Measurements from ENCODE around the gene ADAMTS4. TPM values are rescaled to one million over a fixed set of nuclear protein-coding genes. Genes with fewer than 3 reads are reported as not detected.
A peak's percentile ranks its signal among the peaks of the same experiment; 100 is the strongest.

Gene ADAMTS4
- total and polyA plus RNA-seq, 8 donors: 0.89 to 20.6 (median 2.3) TPM

DNA sequence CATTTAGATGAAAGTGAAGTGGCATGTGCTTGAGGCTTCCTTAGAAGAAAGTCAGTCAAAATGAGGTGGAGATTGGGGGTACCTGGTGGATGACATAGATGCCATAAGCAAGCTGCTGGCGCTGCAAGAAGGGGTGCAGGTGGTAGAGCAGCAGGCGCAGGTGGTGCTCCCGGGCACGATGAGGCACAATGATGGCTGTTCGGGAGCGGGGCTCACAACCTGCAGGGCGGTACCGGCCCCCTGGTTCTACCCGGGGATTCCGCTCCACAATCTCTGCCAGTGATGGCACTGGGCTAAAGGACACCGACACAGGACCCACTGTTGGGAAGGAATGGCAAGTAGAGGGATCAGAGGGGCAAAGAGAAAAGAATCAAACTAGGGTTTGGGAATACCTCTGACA, 23.9 kb downstream of the ADAMTS4 start:
- peaks cover 39 to 61% (median 61%) of the 10 kb centered on the region in 4 donors for H3K36me3 ChIP-seq
- 94 to 96% (median 95%) methylated on average over 11 of the region's 11 CpGs for WGBS, 5 donors
- TF ChIP-seq POLR2AphosphoS5 (IDR thresholded peaks at IDR 0.05) (no peak), POLR2A (IDR thresholded peaks at IDR 0.05) (no peak), EP300 (IDR thresholded peaks at IDR 0.05) (no peak)
- TF ChIP-seq, protein P1, sequence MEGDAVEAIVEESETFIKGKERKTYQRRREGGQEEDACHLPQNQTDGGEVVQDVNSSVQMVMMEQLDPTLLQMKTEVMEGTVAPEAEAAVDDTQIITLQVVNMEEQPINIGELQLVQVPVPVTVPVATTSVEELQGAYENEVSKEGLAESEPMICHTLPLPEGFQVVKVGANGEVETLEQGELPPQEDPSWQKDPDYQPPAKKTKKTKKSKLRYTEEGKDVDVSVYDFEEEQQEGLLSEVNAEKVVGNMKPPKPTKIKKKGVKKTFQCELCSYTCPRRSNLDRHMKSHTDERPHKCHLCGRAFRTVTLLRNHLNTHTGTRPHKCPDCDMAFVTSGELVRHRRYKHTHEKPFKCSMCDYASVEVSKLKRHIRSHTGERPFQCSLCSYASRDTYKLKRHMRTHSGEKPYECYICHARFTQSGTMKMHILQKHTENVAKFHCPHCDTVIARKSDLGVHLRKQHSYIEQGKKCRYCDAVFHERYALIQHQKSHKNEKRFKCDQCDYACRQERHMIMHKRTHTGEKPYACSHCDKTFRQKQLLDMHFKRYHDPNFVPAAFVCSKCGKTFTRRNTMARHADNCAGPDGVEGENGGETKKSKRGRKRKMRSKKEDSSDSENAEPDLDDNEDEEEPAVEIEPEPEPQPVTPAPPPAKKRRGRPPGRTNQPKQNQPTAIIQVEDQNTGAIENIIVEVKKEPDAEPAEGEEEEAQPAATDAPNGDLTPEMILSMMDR (IDR thresholded peaks at IDR 0.05): no peak
- H3K27ac ChIP-seq: peak overlapping the region in 1 of 5 donors; percentile 91
- H3K4me1 ChIP-seq: peaks cover 30 to 55% (median 44%) of the 10 kb centered on the region in 4 donors
- intact Hi-C loops (cut with DNase I; ENCODE audit: low total_unique reads): no loop called here
- no peaks in the 10 kb centered on the region for H3K9me3 ChIP-seq
- no peak overlapping the region for H3K4me3 ChIP-seq
- H3K27me3 ChIP-seq: no peaks in the 10 kb centered on the region
- no peak for DNase-seq

DNA sequence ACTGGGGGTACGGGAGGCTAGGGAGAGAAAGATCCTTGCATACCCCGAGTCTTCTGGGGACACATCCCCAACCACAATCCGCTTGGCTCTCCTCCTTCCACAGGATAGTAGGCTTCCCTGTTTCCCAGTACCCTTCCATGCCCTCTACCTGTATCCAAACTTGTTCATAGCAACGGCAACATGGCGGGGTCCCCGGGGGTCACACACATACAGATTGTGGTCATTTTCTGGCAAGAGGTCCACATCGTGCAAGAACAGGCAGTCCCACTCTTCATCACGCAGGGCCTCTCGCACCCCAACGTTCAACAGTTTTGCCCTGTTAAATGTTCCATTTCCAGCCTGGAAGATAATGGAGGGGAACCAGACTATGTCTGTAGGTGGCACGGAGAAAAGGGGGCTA, 25.1 kb downstream of the ADAMTS4 start:
- H3K27me3 ChIP-seq: no peaks in the 10 kb centered on the region
- no peak overlapping the region for H3K4me3 ChIP-seq
- TF ChIP-seq, protein P1 (IDR thresholded peaks at IDR 0.05): no peak
- TF ChIP-seq POLR2AphosphoS5 (IDR thresholded peaks at IDR 0.05) (no peak), EP300 (IDR thresholded peaks at IDR 0.05) (no peak), POLR2A (IDR thresholded peaks at IDR 0.05) (no peak)
- H3K4me1 ChIP-seq: peaks cover 30 to 55% (median 44%) of the 10 kb centered on the region in 4 donors
- peak overlapping the region in 4 of 5 donors; percentile 22 to 70 (median 46) for H3K27ac ChIP-seq
- intact Hi-C loops (cut with DNase I; ENCODE audit: low total_unique reads): no loop called here
- no peaks in the 10 kb centered on the region for H3K9me3 ChIP-seq
- H3K36me3 ChIP-seq: peaks cover 40 to 73% (median 73%) of the 10 kb centered on the region in 4 donors
- no peak for DNase-seq
- 92 to 96% (median 94%) methylated on average over 11 of the region's 11 CpGs for WGBS, 5 donors

DNA sequence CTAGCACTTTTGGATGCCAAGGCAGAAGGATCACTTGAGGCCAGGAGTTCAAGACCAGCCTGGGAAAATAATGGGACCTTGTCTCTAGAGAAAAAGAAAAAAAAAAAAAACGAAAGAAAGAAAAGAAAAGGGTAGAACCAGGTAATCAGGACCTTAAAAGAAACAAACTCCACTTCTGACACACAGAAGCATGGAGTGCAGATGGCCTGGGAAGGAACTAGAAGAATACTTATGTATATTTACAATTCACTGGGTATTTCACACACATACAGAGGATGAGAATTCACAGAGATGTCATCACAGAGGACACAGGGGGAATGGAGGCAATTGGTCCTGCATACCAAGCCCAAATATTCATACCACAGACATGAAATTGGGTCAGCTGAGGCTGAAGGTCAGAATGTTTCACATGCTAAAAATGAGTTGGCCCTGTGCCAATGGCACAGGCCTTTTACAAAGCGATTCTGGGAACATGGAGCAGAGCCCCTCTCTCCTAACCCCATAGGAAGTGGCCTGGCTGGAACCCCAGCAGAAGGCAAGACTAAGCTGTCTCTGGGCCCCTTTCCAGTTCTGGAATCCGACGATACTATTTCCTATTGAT, 26.0 kb downstream of the ADAMTS4 start:
- H3K27ac ChIP-seq: peak overlapping the region in 4 of 5 donors; percentile 42 to 71 (median 62)
- no peaks in the 10 kb centered on the region for H3K27me3 ChIP-seq
- TF ChIP-seq POLR2AphosphoS5 (IDR thresholded peaks at IDR 0.05) (peak in 2 of 3 donors; percentile 24 to 68), EP300 (IDR thresholded peaks at IDR 0.05) (no peak)
- H3K9me3 ChIP-seq: no peaks in the 10 kb centered on the region
- peaks cover 40 to 81% (median 75%) of the 10 kb centered on the region in 4 donors for H3K36me3 ChIP-seq
- no peak overlapping the region for H3K4me3 ChIP-seq
- peaks cover 24 to 56% (median 42%) of the 10 kb centered on the region in 4 donors for H3K4me1 ChIP-seq
- 33 to 53% (median 46%) methylated on average over 4 of the region's 4 CpGs for WGBS, 5 donors
- DNase-seq: peak in 1 of 2 donors; percentile 64
- intact Hi-C loops (cut with DNase I; ENCODE audit: low total_unique reads): no loop called here

DNA sequence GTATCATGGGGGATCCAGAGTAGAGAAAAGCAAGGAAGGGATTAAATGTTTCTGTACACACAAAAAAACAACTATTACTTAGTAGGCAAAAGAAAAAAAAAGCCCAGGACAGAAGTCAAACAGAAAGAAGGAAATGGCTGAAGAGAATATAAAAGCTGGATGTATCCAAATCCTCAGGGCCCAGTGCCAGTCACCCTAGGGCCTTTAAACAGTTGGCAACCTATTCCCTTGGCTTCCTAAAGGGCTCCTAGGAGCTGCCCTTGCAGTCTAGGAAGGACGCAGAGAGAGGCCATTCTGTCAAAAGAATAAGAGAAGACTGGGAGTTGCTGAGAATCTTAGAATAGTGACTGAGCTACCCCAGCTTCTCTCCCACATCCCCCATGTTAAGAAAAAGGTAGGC, 26.5 kb downstream of the ADAMTS4 start:
- WGBS, 5 donors: 26 to 55% (median 40%) methylated on average over 1 of the region's 1 CpG
- intact Hi-C loops (cut with DNase I; ENCODE audit: low total_unique reads): no loop called here
- DNase-seq: peak in 1 of 2 donors; percentile 65
- no peaks in the 10 kb centered on the region for H3K27me3 ChIP-seq
- no peak overlapping the region for H3K4me3 ChIP-seq
- TF ChIP-seq POLR2AphosphoS5 (IDR thresholded peaks at IDR 0.05) (no peak), EP300 (IDR thresholded peaks at IDR 0.05) (no peak), POLR2A (IDR thresholded peaks at IDR 0.05) (no peak)
- TF ChIP-seq, protein P1 (IDR thresholded peaks at IDR 0.05): no peak
- H3K4me1 ChIP-seq: peaks cover 20 to 57% (median 43%) of the 10 kb centered on the region in 4 donors
- H3K36me3 ChIP-seq: peaks cover 40 to 84% (median 75%) of the 10 kb centered on the region in 4 donors
- peak overlapping the region in 4 of 5 donors; percentile 42 to 71 (median 62) for H3K27ac ChIP-seq
- H3K9me3 ChIP-seq: no peaks in the 10 kb centered on the region

DNA sequence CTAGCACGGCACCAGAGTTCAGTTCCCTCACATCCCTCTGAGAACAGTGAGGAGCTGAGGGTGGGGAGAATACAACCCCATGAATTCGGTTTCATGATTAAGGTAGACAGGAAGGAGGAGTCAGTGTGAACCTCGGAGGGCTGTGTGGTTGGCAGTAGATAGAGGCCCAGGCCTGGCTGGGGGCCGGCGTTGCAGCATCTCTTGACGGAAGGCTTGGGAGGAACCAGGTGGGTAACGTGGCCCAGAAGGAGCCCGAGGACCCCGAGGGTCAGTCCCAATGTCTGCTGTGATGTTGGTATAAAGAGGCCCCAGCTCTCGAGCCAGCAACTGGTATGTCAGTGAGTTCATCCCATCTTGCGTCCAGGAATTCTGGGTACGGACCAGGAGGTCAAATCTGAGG, 27.2 kb downstream of the ADAMTS4 start:
- WGBS, 5 donors: 82 to 85% (median 83%) methylated on average over 11 to 12 of the region's 12 CpGs

More for the DNA sequence above, 27.2 kb downstream of the ADAMTS4 start:
- no peak for DNase-seq
- TF ChIP-seq EP300 (IDR thresholded peaks at IDR 0.05) (no peak), POLR2A (IDR thresholded peaks at IDR 0.05) (no peak), POLR2AphosphoS5 (IDR thresholded peaks at IDR 0.05) (no peak)
- TF ChIP-seq, protein P1 (IDR thresholded peaks at IDR 0.05): no peak
- H3K27me3 ChIP-seq: no peaks in the 10 kb centered on the region
- no peaks in the 10 kb centered on the region for H3K9me3 ChIP-seq
- intact Hi-C loops (cut with DNase I; ENCODE audit: low total_unique reads): no loop called here
- peak overlapping the region in 4 of 5 donors; percentile 42 to 71 (median 62) for H3K27ac ChIP-seq
- peaks cover 40 to 84% (median 75%) of the 10 kb centered on the region in 4 donors for H3K36me3 ChIP-seq
- H3K4me1 ChIP-seq: peaks cover 24 to 61% (median 49%) of the 10 kb centered on the region in 4 donors
- H3K4me3 ChIP-seq: no peak overlapping the region
